ENCODE data around the gene MAML2. TPM values are rescaled to one million over a fixed set of nuclear protein-coding genes. Genes with fewer than 3 reads are reported as not detected.
A peak's percentile ranks its signal among the peaks of the same experiment; 100 is the strongest.

Gene MAML2
- total RNA-seq, 4 donors from 2014 or later = 34.2 to 49.8 (median 44.4) TPM

DNA sequence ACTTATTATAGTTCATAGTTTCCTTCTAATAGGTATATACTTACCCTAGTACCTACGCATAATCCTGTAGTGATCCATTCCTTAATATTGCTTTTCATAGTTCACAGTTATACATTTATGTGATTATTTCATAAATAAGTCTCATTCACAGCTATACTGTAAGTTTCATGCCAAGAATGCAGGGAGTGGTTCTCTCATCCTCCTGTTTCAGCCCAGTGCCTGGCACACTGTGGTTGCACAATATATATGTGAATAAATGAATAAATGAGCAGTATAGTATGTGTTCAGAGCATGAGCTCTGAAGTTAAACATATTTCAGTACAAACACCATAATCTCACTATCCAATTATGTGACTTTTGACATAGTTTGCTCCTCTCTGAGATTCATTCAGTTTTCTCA is 115.8 kb downstream of the MAML2 start:
- ATAC-seq (ENCODE audit: low FRiP score) = peak; percentile 29
- no peak for DNase-seq (ENCODE audit: low spot score)
- no peak for TF ChIP-seq CTCF (IDR thresholded peaks at IDR 0.05)

DNA sequence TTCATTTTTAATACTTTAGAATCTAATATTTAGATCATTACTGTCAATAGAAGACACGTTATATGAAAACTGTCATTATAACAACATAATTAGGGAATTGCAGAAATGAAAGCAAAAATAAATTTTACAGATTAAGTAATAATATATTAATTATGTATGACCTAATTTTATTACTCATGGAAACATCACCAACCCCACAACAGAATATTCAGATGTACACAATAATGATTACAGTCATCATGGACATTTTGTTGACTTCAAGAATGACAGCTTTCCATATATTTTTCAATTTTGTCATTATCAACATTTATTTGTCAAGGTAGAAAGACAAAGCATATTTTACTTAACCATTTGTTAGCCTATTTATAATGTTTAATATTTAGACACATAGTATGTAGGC is 119.9 kb downstream of the MAML2 start:
- no peak for TF ChIP-seq CTCF (IDR thresholded peaks at IDR 0.05)
- ATAC-seq (ENCODE audit: low FRiP score) = no peak

GRCh38 chr11:96222102-96222501 is 120.9 kb downstream of the MAML2 start:
- no peak for ATAC-seq (ENCODE audit: low FRiP score)
- TF ChIP-seq CTCF (IDR thresholded peaks at IDR 0.05) = no peak

More for the DNA sequence above, 119.9 kb downstream of the MAML2 start:
- no peak for DNase-seq (ENCODE audit: low spot score)

DNA sequence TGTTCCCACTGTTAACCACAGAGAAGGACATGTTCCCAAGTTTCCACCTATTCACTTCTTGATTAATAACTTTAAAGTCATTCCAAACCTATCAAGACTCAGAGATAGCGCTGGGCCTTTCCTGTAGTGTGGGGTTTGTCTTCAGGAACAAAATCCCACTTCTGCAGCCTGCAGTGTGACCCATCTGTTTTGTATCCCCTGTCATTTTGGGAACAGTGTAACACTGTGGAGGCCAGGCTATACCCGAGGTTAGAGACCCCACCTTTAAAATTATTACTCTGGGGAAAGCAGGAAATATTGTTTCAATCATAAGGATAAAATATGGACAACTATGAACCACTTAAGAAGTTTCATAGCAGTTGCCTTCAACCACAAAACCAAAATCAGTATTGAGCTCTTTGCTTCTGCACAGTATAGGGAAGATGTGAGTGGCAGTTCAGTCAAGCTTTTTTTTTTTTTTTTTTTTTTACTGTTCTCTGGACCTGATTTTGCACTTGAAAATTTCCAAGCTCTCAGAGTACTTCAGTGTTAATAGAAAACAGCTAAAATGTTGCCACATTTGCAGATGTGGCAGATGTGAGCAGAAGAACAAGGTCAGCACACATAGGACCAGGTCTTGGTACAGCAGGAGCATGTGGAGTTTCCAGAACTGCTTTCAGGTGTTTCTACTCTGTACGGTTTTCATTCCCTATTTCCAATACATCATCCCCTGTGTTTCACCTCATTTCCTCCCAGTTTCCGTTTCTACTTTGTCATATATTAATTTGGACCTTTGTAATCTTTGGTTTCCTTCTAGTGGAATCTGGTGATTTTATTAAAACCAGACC is 121.5 kb downstream of the MAML2 start:
- TF ChIP-seq CTCF (IDR thresholded peaks at IDR 0.05) = no peak
- ATAC-seq (ENCODE audit: low FRiP score) (no peak), DNase-seq (ENCODE audit: low spot score) (no peak)

More at GRCh38 chr11:96222102-96222501, 120.9 kb downstream of the MAML2 start:
- no peak for DNase-seq (ENCODE audit: low spot score)

- no peak for TF ChIP-seq CTCF (IDR thresholded peaks at IDR 0.05)
- peak; percentile 36 for ATAC-seq (ENCODE audit: low FRiP score)
- no peak for DNase-seq (ENCODE audit: low spot score)
Measured at GRCh38 chr11:96219981-96220623, 122.9 kb downstream of the MAML2 start.

GRCh38 chr11:96218901-96219300 is 124.1 kb downstream of the MAML2 start:
- DNase-seq (ENCODE audit: low spot score) = no peak
- no peak for TF ChIP-seq CTCF (IDR thresholded peaks at IDR 0.05)
- no peak for ATAC-seq (ENCODE audit: low FRiP score)

Data from omental fat pad (tissue), 4 donors.